GM18519 (cell line): ENCODE measurements around the gene ANKZF1.

Source experiments
- ATAC-seq: cut with Tn5 transposase; IDR thresholded peaks from one replicate; pipeline ENCODE4 v1.9.1; 2021; ENCODE audit warnings: mild to moderate bottlenecking, moderate library complexity; ENCODE audit not compliant: unreplicated experiment, low FRiP score

Gene ANKZF1

GRCh38 chr2:219225350-219225749 lies 4.3 kb upstream of the ANKZF1 start:
- ATAC-seq: no peak

- ATAC-seq: no peak
Measured at GRCh38 chr2:219228041-219228910, 1.3 kb upstream of the ANKZF1 start.

- ATAC-seq: no peak
Measured at GRCh38 chr2:219228911-219229304, 698 bp upstream of the ANKZF1 start.

GRCh38 chr2:219230059-219230540 lies 494 bp downstream of the ANKZF1 start:
- no peak for ATAC-seq

- no peak for ATAC-seq
Measured at GRCh38 chr2:219234331-219234730, 4.7 kb downstream of the ANKZF1 start.

- ATAC-seq: no peak
Measured at GRCh38 chr2:219243291-219243761, 13.7 kb downstream of the ANKZF1 start.

- no peak for ATAC-seq
Measured at GRCh38 chr2:219244789-219245147, 15.2 kb downstream of the ANKZF1 start.

GRCh38 chr2:219245148-219245898 lies 15.7 kb downstream of the ANKZF1 start, which contains the start of the genes GLB1L and STK16:
Gene GLB1L (minus strand): TSS chr2:219245444. CDS start chr2:219243573, 1,871 bp downstream.
Gene STK16 (plus strand): TSS chr2:219245479. CDS start chr2:219246000, 521 bp downstream.
- peak; percentile 77 for ATAC-seq

- no peak for ATAC-seq
Measured at GRCh38 chr2:219245899-219246230, 16.3 kb downstream of the ANKZF1 start.

- no peak for ATAC-seq
Measured at GRCh38 chr2:219246559-219246958, 17.0 kb downstream of the ANKZF1 start.

GRCh38 chr2:219247678-219248642 lies 18.4 kb downstream of the ANKZF1 start:
- no peak for ATAC-seq

- ATAC-seq: no peak
Measured at GRCh38 chr2:219248845-219249202, 19.2 kb downstream of the ANKZF1 start.

GRCh38 chr2:219249203-219249980 lies 19.8 kb downstream of the ANKZF1 start:
- no peak for ATAC-seq

GRCh38 chr2:219250049-219250781 lies 20.6 kb downstream of the ANKZF1 start:
- no peak for ATAC-seq

- ATAC-seq: no peak
Measured at GRCh38 chr2:219251656-219252055, 22.1 kb downstream of the ANKZF1 start.

- no peak for ATAC-seq
Measured at GRCh38 chr2:219252084-219252483, 22.5 kb downstream of the ANKZF1 start.

- no peak for ATAC-seq
Measured at GRCh38 chr2:219252570-219252899, 22.9 kb downstream of the ANKZF1 start.

GRCh38 chr2:219252900-219253752 lies 23.5 kb downstream of the ANKZF1 start, which contains the start of gene TUBA4B:
Gene TUBA4B (plus strand): TSS chr2:219253243. CDS start chr2:219253408, 165 bp downstream.
- peak; percentile 8 for ATAC-seq
